Body of pancreas (tissue), 4 donors: ENCODE results near the gene MAZ.

Experiments
- POLR2A ChIP-seq, 3 donors: fragments of 450-650 bp; IDR thresholded peaks; one replicate each; pipeline ENCODE4 v1.6.1; 2016; ENCODE audit warnings: antibody characterized with exemption in 3 of 3, mild to moderate bottlenecking in 2 of 3
- TF ChIP-seq, protein P1 (sequence below), 7 experiments: fragments of 450-650 bp in 4 of 7; fragments of 200-600 bp in 3 of 7; sonication (generic) in 3 of 7; IDR thresholded peaks; one replicate each; pipeline ENCODE4 v1.5.1; 2016 to 2019; ENCODE audit warnings: antibody characterized with exemption in 7 of 7

DNA sequence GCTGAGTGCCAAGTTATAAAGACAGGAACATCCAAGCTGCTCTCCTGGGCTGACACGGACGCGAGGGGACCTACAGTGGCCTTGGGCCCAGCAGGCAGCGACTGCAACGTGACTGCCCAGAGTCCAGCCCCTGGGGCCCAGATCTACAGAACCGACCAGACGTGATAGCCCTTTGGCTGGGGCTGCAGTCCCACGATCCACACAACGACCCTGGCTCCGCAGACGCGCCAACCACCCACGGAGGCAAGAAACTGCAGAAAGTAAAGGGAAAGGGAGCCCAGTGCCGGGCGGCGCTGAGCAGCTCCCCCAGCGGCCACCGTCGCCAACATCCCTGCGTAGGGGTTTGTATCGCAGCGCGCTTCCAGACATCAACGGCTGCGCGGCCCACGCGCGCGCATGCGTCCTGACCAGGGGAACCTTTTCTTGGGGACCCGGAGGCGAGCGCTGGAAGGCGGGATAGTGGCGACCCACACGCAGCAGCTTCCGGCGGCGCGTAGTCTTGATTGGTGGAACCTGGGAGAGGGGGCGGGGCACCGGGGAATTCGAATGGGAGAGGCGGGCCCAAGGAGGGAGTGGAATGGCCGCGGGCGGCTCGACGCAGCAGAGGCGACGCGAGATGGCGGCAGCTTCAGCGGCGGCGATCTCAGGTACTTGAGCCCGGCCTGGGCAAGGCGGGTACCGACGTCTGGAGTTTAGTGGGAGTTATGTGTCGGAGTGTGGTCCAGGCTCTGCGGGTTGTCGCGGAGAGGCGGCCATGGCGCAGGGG, 16.0 kb upstream of the MAZ start, which contains the start of gene KIF22:
- TF ChIP-seq POLR2A (IDR thresholded peaks at IDR 0.05) = peak; percentile 49 to 85 (median 84)
- TF ChIP-seq, protein P1, sequence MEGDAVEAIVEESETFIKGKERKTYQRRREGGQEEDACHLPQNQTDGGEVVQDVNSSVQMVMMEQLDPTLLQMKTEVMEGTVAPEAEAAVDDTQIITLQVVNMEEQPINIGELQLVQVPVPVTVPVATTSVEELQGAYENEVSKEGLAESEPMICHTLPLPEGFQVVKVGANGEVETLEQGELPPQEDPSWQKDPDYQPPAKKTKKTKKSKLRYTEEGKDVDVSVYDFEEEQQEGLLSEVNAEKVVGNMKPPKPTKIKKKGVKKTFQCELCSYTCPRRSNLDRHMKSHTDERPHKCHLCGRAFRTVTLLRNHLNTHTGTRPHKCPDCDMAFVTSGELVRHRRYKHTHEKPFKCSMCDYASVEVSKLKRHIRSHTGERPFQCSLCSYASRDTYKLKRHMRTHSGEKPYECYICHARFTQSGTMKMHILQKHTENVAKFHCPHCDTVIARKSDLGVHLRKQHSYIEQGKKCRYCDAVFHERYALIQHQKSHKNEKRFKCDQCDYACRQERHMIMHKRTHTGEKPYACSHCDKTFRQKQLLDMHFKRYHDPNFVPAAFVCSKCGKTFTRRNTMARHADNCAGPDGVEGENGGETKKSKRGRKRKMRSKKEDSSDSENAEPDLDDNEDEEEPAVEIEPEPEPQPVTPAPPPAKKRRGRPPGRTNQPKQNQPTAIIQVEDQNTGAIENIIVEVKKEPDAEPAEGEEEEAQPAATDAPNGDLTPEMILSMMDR (IDR thresholded peaks at IDR 0.05) = peak; percentile 62 to 92 (median 90)
